Endometrial microvascular endothelial cells (primary cell): ENCODE results near the gene HPGD. TPM values are rescaled to one million over a fixed set of nuclear protein-coding genes. Genes with fewer than 3 reads are reported as not detected.

Experiments used
- total RNA-seq: library from RNA; depleted of rRNA; stranded (reverse); fragments of >200 nt; gene quantifications from one replicate; pipeline ENCODE4 v1.2.3, GENCODE V29; 2015; ENCODE audit errors: inconsistent ontology term

HPGD gene
- total RNA-seq, 1 donor from 2014 or later = not detected

Other genes starting within 250 kb of the HPGD start
- 15.1 TPM for gene FBXO8, start 238.8 kb downstream of the HPGD start, total RNA-seq
- 8.8 TPM for gene CEP44, start 238.6 kb downstream of the HPGD start, total RNA-seq